NCI-H1417 (cell line): ENCODE data around the gene DDX24.

Source experiments
- DNase-seq, 3 experiments: peaks; one replicate each; lab custom pipeline; 2025; lab: John Stamatoyannopoulos, UW

Gene DDX24

DNA sequence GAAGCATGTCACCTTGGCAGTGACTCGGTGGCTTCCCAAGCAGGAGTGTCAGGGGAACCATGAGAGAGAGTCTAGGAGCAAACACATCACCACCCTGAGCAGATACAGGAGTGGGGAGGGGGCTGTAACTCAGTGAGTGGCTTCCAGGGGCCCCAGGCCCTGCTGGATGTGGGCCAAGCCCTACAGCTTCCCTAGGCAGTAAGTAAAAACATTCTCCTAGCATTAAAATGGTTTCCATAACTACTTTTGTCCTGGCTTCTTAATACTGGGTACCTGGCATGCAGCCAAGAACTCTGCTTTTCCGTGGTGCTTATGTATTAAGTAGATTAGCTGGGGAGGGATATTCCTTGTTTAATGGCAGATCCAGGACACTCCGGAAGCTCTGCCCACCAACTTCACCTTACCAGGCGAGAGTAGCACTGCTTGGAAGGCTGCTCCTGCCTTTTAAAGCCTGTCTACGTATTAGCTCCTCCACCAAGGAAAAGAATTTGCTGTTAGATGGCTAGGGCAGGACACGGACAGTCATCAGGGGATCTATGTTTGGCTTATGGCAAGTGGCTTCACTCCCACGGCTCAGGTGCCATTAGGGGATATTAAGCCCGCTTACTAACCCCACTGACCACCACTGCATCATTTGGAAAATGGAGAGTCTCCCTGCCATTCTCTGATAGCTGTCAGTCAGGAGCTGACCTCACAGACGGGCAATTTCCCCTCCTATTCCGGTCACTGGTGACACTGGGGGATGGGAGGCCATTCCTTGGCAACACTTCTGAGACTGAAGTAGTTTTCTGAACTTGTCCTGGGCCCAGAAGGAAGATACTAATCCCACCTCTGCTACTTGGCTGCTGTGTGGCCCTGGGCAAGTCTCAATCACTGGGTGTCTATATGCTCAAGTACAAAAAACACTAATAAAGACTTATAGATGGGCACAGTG is 32.0 kb downstream of the DDX24 start:
- DNase-seq = peak in 2 of 3 experiments; percentile 86 to 98

DNA sequence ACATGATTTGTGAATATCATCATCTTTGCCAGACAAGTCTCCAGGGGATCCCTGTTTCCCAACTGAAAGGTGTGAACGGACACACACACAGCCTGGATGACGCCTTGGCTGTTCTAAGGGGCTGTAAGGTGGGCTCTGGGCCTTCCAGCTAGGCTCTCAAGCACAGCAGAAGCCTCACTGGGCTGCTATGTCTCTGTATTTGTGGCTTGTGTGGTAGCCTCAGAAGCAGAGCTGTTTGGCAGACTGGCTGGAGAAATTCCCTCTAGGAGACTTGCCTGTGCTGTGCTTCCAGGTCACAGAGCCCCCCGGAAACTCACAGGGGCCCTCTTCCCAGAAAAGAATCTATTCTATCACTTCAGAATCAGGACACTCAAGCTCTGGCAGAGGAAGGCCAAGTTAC is 33.4 kb downstream of the DDX24 start:
- no peak for DNase-seq

DNA sequence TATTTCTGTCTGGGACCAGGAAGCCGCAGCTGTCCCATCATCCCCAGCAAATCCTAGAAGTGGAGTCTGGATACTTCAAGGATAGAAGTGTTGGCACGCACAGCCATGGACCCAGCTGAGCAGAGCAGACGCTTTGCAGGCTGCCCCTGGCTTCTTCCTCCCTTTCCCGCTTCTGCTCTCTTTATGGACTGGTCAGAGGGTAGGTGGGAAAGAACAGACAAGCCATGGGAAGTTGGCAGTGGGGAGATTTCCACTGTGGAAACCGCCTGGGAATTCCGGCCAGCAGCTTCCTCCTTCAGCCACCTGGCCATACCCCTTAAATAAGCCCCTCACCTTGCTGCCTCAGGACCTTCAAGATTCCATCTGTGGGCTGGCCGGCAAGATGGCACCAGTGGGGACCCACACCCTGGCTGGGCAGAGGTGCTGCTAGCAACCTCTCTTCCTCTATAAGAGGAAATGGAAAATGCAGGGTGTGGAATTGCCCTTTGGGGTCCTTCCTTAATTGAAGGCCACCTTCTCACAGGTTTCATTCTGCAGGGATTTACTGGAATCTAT is 34.2 kb downstream of the DDX24 start:
- no peak for DNase-seq

- DNase-seq = no peak
These were observed 35.2 kb downstream of the DDX24 start for GRCh38 chr14:94045563-94046345.

GRCh38 chr14:94045101-94045500 is 35.9 kb downstream of the DDX24 start:
- no peak for DNase-seq

- no peak for DNase-seq
These were observed 36.4 kb downstream of the DDX24 start for GRCh38 chr14:94044476-94045091.

GRCh38 chr14:94043756-94044475 is 37.1 kb downstream of the DDX24 start:
- DNase-seq = no peak

- no peak for DNase-seq
These were observed 37.8 kb downstream of the DDX24 start for GRCh38 chr14:94043111-94043755.

DNA sequence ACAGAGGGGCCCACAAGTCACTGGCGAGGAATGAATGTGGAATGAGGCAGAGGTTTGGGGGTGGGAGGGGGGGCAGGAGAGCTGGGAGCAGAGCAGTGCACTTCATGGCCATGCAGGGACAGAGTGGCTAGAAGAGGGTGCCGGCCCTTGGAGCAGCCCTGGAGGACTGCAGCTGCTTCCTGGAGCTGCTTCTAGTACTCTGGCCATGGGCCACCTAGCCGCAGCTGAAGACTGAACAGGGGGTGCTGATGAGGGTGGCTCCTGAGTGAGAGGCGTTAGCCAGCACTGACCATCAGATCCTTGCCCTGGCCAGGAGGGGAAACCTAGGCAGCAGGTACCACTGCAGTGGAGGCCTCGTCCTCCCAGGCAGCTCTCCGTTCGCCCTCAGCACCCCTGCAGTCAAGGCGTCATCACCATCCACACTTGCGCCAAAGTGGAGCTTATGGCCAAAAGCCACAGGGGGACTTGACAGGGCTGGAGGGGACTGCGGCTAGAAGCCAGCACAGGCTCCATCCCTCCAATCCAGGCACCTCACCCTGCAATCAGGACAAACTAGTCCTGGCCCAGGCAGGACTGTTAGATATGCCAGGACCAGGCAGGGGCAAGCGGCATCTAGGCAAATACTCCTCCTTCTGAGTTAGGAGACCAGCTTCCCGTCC is 38.4 kb downstream of the DDX24 start:
- DNase-seq = no peak

GRCh38 chr14:94041551-94042346 is 39.3 kb downstream of the DDX24 start:
- no peak for DNase-seq

GRCh38 chr14:94040796-94041195 is 40.2 kb downstream of the DDX24 start:
- no peak for DNase-seq

DNA sequence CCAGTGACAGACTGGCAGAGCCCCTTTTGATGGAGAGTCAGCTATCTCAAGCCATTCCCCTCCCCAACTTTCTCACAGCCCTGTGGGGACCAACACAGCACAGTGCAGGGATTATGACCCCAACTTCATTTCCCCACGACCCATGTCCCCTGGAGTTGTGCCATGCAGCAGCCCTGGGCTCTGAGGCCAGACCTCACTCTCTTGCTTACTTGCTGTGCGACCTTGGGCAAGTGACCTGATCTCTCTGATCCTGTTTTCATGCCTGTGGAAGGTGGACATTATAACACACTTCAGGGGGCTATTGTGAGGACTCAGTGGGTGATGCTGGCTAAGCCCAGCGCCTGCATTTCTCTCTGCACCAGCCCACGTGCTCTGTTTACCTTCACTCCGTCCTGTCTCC is 40.8 kb downstream of the DDX24 start:
- no peak for DNase-seq

DNA sequence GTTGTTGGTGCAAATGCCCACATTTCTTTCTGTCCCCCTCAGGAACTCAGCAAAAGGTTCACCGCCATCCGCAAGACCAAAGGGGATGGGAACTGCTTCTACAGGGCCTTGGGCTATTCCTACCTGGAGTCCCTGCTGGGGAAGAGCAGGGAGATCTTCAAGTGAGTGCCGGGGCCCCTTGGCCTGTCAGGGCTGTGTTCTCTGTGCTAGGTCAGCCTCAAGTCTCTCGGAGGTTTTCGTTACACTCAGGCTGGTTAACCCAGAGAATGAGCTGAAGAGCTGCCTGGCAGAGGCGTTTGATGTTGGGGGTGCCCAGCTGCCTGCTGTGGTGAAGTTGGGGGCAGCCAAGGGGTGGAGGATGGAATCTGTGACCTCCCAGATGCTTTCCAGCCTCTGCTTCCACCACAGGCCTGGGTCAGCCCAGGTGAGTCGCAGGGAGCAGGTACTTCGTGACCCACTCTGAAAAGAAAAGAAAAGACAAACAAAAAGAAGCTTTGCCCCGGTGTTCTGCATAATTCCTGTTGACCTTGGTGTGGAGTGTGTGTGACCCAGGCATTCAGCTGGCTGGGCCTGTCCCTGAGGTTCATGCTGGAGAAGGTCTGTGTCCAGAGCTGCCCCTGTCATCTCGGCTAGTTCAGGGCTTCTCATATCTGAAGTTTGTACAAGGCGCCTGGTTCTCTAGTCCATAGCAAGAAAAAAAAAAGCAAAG is 41.9 kb downstream of the DDX24 start:
- no peak for DNase-seq

GRCh38 chr14:94038510-94038909 is 42.5 kb downstream of the DDX24 start:
- no peak for DNase-seq

DNA sequence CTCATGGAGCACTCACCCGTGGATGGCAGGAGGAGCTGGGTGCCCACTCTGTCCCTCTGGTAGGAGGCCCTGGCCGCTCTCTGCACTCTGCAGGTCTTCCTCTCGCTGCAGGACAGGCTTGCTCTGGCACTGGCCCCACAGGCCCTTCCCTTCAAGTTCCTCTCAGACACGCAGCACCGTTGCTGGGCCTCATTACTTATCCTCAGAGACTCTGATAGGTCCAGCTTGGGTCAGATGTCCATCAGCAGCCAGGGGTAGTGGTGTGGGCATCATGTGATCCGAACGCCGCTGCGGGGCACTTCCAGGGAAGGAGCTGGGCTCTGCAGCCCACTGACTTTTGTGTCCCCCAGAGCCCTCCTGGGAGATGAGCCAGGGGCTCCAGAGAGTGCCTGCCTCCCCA is 43.0 kb downstream of the DDX24 start:
- DNase-seq = no peak

- DNase-seq = peak in 2 of 3 experiments; percentile 36 to 39
These were observed 44.5 kb downstream of the DDX24 start for GRCh38 chr14:94036313-94037167.

DNA sequence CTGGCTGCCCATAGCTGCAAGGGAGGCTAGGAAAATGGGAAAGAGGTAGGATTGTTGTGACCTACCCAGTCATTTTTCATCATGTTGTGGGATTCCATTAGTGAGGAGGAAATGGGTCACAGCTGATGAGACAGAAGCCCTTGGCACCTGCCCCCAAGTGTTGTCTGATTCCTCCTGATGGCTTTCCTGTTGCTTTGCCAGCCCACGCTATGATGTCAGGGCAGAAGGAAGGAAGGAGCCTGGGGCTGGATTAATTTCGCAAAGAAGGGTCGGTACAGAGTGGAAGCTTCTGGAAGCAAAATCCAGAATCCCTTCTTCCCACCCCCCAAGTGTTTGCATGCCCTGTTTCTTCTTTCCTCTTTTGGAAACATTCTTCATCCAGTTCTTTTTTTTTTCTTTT is 46.1 kb downstream of the DDX24 start:
- DNase-seq = no peak

DNA sequence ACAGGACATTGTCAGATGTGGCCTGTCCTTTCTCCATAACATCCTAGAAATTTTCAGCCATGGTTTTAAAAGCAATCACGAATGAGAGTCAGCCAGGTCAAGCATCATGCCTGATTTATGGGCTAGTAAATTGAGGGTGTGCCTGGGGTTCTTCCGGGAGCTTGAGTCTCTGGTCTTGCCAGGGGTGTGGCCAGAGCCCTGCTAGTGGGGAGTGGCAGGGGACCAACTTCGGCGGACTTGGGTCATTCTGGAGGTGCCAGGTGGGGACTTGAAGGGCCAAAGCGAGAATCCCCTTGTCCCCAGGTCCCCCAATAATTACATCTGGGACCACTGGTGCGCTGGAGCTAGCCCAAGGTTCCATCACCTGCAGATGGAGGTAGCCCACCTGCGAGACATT is 49.1 kb downstream of the DDX24 start:
- DNase-seq = peak in 1 of 3 experiments; percentile 15
